ENCODE data around the gene SMYD3.

GRCh38 chr1:246197076-246197475 is 310.0 kb downstream of the SMYD3 start:
- TF ChIP-seq CTCF (IDR thresholded peaks at IDR 0.05), result no peak
- TF ChIP-seq POLR2AphosphoS5 (IDR thresholded peaks at IDR 0.05), result no peak
